NB4 (cell line): Measurements from ENCODE around the gene ITSN1.

ENCODE experiments used
- DNase-seq: peaks from one replicate; pipeline ENCODE4 v3.0.0; 2010; ENCODE audit warnings: low read depth
- H3K4me3 ChIP-seq: one replicate; pipeline ENCODE4 v1.5.1; 2011; ENCODE audit warnings: mild to moderate bottlenecking, low read depth, low read length, moderate library complexity
- CTCF ChIP-seq: IDR thresholded peaks from one replicate; pipeline ENCODE4 v1.5.1; 2012; ENCODE audit warnings: low read depth, low read length
- MAX ChIP-seq: IDR thresholded peaks from 2 replicates; pipeline ENCODE4 v1.6.1; 2011; ENCODE audit warnings: low read depth, low read length
- MYC ChIP-seq: IDR thresholded peaks from 2 replicates; pipeline ENCODE4 v1.6.1; 2011; ENCODE audit warnings: low read depth, low read length
- POLR2A ChIP-seq: IDR thresholded peaks from 2 replicates; pipeline ENCODE4 v1.6.1; 2011; ENCODE audit warnings: mild to moderate bottlenecking; ENCODE audit not compliant: insufficient read length; ENCODE audit errors: extremely low read depth

Gene ITSN1

GRCh38 chr21:33938381-33938780 is 296.1 kb downstream of the ITSN1 start:
- no peak for DNase-seq
- TF ChIP-seq MAX: no peak
- no peak for TF ChIP-seq CTCF

GRCh38 chr21:33939226-33939625 is 296.9 kb downstream of the ITSN1 start:
- TF ChIP-seq MAX: no peak
- TF ChIP-seq POLR2A: no peak
- no peak for TF ChIP-seq CTCF
- TF ChIP-seq MYC: no peak
- no peak overlapping the region for H3K4me3 ChIP-seq
- DNase-seq: no peak

More at GRCh38 chr21:33938381-33938780, 296.1 kb downstream of the ITSN1 start:
- H3K4me3 ChIP-seq: no peak overlapping the region

GRCh38 chr21:33940164-33940880 is 298.0 kb downstream of the ITSN1 start:
- DNase-seq: peak; percentile 69
- TF ChIP-seq CTCF (no peak), POLR2A (no peak), MYC (no peak), MAX (no peak)
- H3K4me3 ChIP-seq: no peak overlapping the region

- no peak for TF ChIP-seq CTCF
- no peak for TF ChIP-seq MYC
- peak; percentile 48; the same call in 1 of the 2 replicates for TF ChIP-seq MAX
- H3K4me3 ChIP-seq: no peak overlapping the region
- DNase-seq: no peak
Observed at GRCh38 chr21:33940881-33941245, 298.6 kb downstream of the ITSN1 start.

- TF ChIP-seq MAX (no peak), MYC (no peak), POLR2A (no peak), CTCF (no peak)
- H3K4me3 ChIP-seq: no peak overlapping the region
- DNase-seq: no peak
Observed at GRCh38 chr21:33942426-33942825, 300.1 kb downstream of the ITSN1 start.

GRCh38 chr21:33943293-33943692 is 301.0 kb downstream of the ITSN1 start:
- H3K4me3 ChIP-seq: no peak overlapping the region
- TF ChIP-seq CTCF: no peak
- no peak for TF ChIP-seq POLR2A
- no peak for TF ChIP-seq MAX
- DNase-seq: no peak
